Right lobe of liver (tissue), 4 donors: ENCODE measurements around the gene GRIPAP1.

Source experiments
- CTCF ChIP-seq, 4 donors: fragments of 200-600 bp in 3 of 4; fragments of 450-650 bp in 1 of 4; IDR thresholded peaks; one replicate each; pipeline versions ENCODE4 v1.5.1 to v1.8.0; 2016 to 2022; ENCODE audit warnings: antibody characterized with exemption in 4 of 4, mild to moderate bottlenecking in 2 of 4
- POLR2A ChIP-seq: fragments of 450-650 bp; IDR thresholded peaks from one replicate; pipeline ENCODE4 v1.6.1; 2017; ENCODE audit warnings: antibody characterized with exemption, mild to moderate bottlenecking
- donor health status: DM: no; HTN: no; CAD: no.
- donor health status: DM: no; HTN: no; CAD: no.
- donor health status: DM: no; HTN: yes; CAD: no.

DNA sequence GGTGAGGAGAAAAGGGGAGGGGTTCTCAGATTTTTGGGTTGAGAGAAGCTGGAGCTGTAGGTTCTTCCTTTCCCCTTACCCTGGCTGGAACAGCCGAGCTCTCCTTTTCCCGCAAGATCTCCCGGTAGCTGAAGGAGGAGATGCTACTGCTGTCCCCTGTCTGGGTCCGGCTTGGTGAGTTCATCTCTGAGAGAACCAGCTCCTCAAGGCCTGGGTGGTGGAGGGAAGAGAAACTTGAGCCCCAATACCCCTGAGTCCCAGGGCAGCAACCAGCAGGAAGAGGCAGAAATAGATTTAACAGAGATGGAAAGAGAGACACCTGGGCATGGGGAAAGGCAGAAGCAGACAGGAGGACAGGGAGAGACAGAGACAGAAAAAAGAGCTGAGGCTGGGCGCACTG is 23.8 kb downstream of the GRIPAP1 start:
- TF ChIP-seq CTCF (IDR thresholded peaks at IDR 0.05) (no peak), POLR2A (no peak)
